Upper lobe of left lung (tissue), 6 donors: Measurements from ENCODE around the gene FADS2. TPM values are rescaled to one million over a fixed set of nuclear protein-coding genes. Genes with fewer than 3 reads are reported as not detected.

Experiments
- ATAC-seq, 2 donors: fragments of 200-7000 bp; cut with Tn5 transposase; one replicate each; pipeline ENCODE4 v1.9.1; 2022; ENCODE audit warnings: mild to moderate bottlenecking in 2 of 2, moderate library complexity in 2 of 2; ENCODE audit not compliant: low FRiP score in 2 of 2
- DNase-seq, 2 donors: peaks; one replicate each; pipeline ENCODE4 v3.0.0-alpha.2; 2019 to 2020
- H3K27ac ChIP-seq, 4 donors: fragments of 200-600 bp; sonication (generic); one replicate each; pipeline ENCODE4 v1.5.1; 2016 to 2019
- H3K27me3 ChIP-seq, 4 donors: fragments of 200-600 bp; sonication (generic); one replicate each; pipeline ENCODE4 v1.5.1; 2017 to 2019
- H3K36me3 ChIP-seq, 4 donors: fragments of 200-600 bp; sonication (generic); one replicate each; pipeline ENCODE4 v1.5.1; 2016 to 2019
- H3K4me1 ChIP-seq, 4 donors: fragments of 200-600 bp; sonication (generic); one replicate each; pipeline ENCODE4 v1.5.1; 2018 to 2019
- H3K4me3 ChIP-seq, 4 donors: fragments of 200-600 bp; sonication (generic); one replicate each; pipeline ENCODE4 v1.5.1; 2017 to 2019; ENCODE audit warnings: mild to moderate bottlenecking in 2 of 4, moderate library complexity in 1 of 4
- H3K9me3 ChIP-seq, 4 donors: fragments of 200-600 bp; sonication (generic); one replicate each; pipeline ENCODE4 v1.5.1; 2018 to 2019
- EP300 ChIP-seq, 4 donors: sonication (generic); formaldehyde crosslinking; IDR thresholded peaks; one replicate each; pipeline ENCODE4 v1.5.1; 2017; ENCODE audit warnings: antibody characterized with exemption in 4 of 4, control low read depth in 2 of 4
- POLR2A ChIP-seq, 4 donors: fragments of 450-650 bp; IDR thresholded peaks; one replicate each; pipeline ENCODE4 v1.5.1; 2016 to 2017; ENCODE audit warnings: antibody characterized with exemption in 4 of 4, mild to moderate bottlenecking in 2 of 4
- POLR2AphosphoS5 ChIP-seq, 2 donors: sonication (generic); formaldehyde crosslinking; IDR thresholded peaks; one replicate each; pipeline ENCODE4 v1.5.1; 2017; ENCODE audit warnings: antibody characterized with exemption in 2 of 2
- WGBS, 2 donors: methylation state at CpG; one replicate each; pipeline ENCODE4 v1.1.5; 2017 to 2018; 5-methylcytosine and 5-hydroxymethylcytosine counted together
- total RNA-seq, 6 donors: library from RNA; depleted of rRNA in 4 of 6; stranded (reverse); fragments of >200 nt in 4 of 6; gene quantifications; one replicate each; pipeline versions ENCODE4 v1.1.0 to v1.2.1, GENCODE V29; 2016 to 2021
- TF ChIP-seq, protein P1 (sequence below), 6 experiments: fragments of 450-650 bp in 4 of 6; fragments of 200-600 bp in 2 of 6; sonication (generic) in 2 of 6; IDR thresholded peaks; one replicate each; pipeline ENCODE4 v1.5.1; 2016 to 2019; ENCODE audit warnings: antibody characterized with exemption in 6 of 6
- donor health status: DM: no; HTN: no; CAD: no; lungs with moderate emphysema.
- donor health status: DM: no; HTN: yes; CAD: no; lungs with severe emphysema.

The FADS2 gene
- total RNA-seq, 6 donors from 2014 or later: 13.5 to 92.5 (median 50.7) TPM

DNA sequence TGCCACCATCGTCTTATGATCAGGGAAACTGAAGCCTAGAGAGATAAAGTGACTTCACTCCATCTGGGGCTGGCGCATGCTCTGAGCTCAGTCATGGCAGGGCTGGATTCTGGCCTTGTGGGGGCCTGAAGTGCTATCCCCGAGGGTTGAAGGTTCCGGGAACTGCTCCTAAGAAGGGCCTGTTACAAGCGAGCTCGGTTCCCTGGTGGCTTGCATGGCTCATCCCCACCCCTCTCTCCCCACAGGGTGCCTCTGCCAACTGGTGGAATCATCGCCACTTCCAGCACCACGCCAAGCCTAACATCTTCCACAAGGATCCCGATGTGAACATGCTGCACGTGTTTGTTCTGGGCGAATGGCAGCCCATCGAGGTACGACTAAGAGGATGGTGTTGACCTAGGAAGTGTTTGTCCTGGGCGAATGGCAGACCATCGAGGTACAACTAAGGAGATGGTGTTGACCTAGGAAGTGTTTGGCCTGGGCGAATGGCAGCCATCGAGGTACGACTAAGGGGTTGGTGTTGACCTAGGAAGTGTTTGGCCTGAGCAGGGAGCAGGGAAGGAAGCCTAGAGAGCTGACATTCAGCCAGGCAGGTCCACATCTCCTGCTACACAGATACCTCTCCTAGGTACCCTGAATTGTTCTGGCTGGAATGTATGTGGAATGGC lies 19.9 kb downstream of the FADS2 start:
- Histone ChIP-seq H3K9me3 (no peaks in the 10 kb centered on the region), H3K27ac (no peak overlapping the region), H3K27me3 (no peaks in the 10 kb centered on the region), H3K4me1 (no peaks in the 10 kb centered on the region), H3K36me3 (peaks cover 7 to 49% (median 29%) of the 10 kb centered on the region in 4 donors), H3K4me3 (no peak overlapping the region)
- 92% methylated on average over 18 of the region's 18 CpGs for WGBS, 2 donors
- DNase-seq (no peak), ATAC-seq (no peak)
- TF ChIP-seq, protein P1, sequence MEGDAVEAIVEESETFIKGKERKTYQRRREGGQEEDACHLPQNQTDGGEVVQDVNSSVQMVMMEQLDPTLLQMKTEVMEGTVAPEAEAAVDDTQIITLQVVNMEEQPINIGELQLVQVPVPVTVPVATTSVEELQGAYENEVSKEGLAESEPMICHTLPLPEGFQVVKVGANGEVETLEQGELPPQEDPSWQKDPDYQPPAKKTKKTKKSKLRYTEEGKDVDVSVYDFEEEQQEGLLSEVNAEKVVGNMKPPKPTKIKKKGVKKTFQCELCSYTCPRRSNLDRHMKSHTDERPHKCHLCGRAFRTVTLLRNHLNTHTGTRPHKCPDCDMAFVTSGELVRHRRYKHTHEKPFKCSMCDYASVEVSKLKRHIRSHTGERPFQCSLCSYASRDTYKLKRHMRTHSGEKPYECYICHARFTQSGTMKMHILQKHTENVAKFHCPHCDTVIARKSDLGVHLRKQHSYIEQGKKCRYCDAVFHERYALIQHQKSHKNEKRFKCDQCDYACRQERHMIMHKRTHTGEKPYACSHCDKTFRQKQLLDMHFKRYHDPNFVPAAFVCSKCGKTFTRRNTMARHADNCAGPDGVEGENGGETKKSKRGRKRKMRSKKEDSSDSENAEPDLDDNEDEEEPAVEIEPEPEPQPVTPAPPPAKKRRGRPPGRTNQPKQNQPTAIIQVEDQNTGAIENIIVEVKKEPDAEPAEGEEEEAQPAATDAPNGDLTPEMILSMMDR (IDR thresholded peaks at IDR 0.05): no peak
- TF ChIP-seq EP300 (IDR thresholded peaks at IDR 0.05) (no peak), POLR2AphosphoS5 (IDR thresholded peaks at IDR 0.05) (no peak), POLR2A (IDR thresholded peaks at IDR 0.05) (no peak)

DNA sequence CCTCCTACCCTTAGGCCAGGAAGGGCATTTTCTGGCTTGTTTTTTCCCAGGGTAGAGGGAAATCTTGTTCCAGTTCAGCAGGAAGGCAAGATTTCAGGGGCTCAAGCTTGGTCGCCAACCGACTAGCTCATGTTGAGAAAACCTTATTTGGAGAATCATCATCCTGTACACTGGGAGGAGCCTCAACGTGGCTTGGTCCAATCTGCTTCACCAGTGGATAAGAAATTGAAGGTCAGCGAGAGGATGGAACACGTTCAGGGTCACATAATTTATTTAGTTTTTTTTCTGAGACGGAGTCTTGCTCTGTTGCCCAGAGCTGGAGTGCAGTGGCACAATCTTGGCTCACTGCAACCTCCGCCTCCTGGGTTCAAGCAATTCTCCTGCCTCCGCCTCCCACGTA lies 20.5 kb downstream of the FADS2 start:
- Histone ChIP-seq H3K4me1 (no peaks in the 10 kb centered on the region), H3K36me3 (peaks cover 7 to 52% (median 27%) of the 10 kb centered on the region in 4 donors), H3K4me3 (no peak overlapping the region), H3K27ac (no peak overlapping the region), H3K9me3 (no peaks in the 10 kb centered on the region), H3K27me3 (no peaks in the 10 kb centered on the region)
- 90 to 99% methylated on average over 9 of the region's 9 CpGs for WGBS, 2 donors
- DNase-seq (no peak), ATAC-seq (no peak)
- TF ChIP-seq POLR2AphosphoS5 (IDR thresholded peaks at IDR 0.05): no peak
- TF ChIP-seq EP300 (IDR thresholded peaks at IDR 0.05): no peak
- TF ChIP-seq, protein P1 (IDR thresholded peaks at IDR 0.05): no peak
- TF ChIP-seq POLR2A (IDR thresholded peaks at IDR 0.05): no peak

DNA sequence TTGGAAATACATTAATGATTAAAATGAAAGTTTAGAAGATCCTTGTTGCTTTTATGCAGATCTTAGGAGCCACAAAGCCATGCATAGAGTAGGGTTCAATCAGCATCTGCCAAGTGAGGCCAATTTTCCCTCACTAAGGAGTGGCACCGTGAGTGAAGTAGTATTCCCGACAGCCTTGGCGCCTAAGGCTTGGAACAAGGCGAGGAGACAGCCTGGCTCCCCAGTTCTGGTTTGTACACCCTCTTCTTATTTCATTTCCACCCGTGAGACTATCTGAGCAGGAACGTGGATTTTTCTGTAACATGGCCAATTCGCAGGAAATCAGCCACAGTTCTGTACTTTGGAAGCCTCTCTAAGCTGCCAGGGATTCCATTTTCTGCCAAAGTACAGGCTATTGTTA lies 22.6 kb downstream of the FADS2 start:
- Histone ChIP-seq H3K27ac (no peak overlapping the region), H3K4me3 (no peak overlapping the region), H3K9me3 (no peaks in the 10 kb centered on the region), H3K36me3 (peaks cover 4 to 66% (median 31%) of the 10 kb centered on the region in 4 donors), H3K27me3 (no peaks in the 10 kb centered on the region), H3K4me1 (no peaks in the 10 kb centered on the region)
- DNase-seq (no peak), ATAC-seq (no peak)
- WGBS, 2 donors: 79 to 88% methylated on average over 7 of the region's 7 CpGs
- no peak for TF ChIP-seq POLR2AphosphoS5 (IDR thresholded peaks at IDR 0.05)
- TF ChIP-seq, protein P1 (IDR thresholded peaks at IDR 0.05): no peak
- TF ChIP-seq POLR2A (IDR thresholded peaks at IDR 0.05): no peak
- TF ChIP-seq EP300 (IDR thresholded peaks at IDR 0.05): no peak

DNA sequence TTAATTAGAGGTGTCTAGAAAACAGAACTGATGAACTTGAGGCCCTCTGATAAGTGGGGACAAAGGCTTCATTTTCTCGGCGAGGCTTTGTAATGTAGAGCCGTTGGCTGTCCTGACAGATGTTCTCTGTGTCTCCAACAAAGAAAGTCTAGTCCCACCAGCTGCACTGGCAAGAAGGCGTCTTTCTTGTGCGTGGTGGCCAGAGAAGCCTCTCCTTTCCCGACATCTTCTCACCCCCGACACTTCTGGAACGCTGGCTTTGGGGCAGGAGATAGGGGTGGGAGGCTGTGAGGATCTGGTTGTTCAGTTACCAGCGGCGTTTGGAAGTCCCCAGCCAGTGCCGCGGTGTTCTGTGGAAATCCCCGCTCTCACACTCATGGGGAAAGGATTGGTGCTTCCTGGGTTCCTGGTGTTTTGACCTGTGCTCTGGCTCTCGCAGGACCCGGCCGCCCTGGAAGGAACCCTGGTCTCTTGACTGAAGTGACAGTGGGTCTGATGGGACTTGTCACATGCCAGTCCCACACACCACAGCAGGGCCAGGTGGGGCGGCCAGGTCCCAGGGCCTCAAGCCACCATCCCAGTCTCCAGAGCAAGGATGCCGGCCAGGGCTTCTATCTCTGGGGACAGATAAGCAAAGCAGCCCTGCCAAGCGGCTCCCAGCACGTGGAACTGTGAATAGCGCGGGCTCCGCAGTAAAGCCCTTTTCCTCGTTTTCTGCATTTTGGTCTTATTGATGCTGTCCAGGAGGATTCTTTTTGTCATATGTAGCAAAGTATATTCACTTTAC lies 23.2 kb downstream of the FADS2 start:
- H3K27ac ChIP-seq: no peak overlapping the region
- H3K4me3 ChIP-seq: no peak overlapping the region
- no peaks in the 10 kb centered on the region for H3K27me3 ChIP-seq
- WGBS, 2 donors: 91 to 92% methylated on average over 24 of the region's 24 CpGs
- DNase-seq: peak in 1 of 2 donors; percentile 75
- ATAC-seq: no peak
- H3K9me3 ChIP-seq: no peaks in the 10 kb centered on the region
- H3K4me1 ChIP-seq: no peaks in the 10 kb centered on the region
- H3K36me3 ChIP-seq: peaks cover 4 to 66% (median 32%) of the 10 kb centered on the region in 4 donors
- no peak for TF ChIP-seq POLR2AphosphoS5 (IDR thresholded peaks at IDR 0.05)
- no peak for TF ChIP-seq EP300 (IDR thresholded peaks at IDR 0.05)
- TF ChIP-seq, protein P1 (IDR thresholded peaks at IDR 0.05): no peak
- no peak for TF ChIP-seq POLR2A (IDR thresholded peaks at IDR 0.05)
